AG09309 (cell line): ENCODE data around the gene RTRAF.

Experiments
- DNase-seq: peaks from one replicate; pipeline ENCODE4 v3.0.0-alpha.2; 2010; ENCODE audit warnings: low read depth
- H3K4me3 ChIP-seq: 2 replicates; pipeline ENCODE4 v1.5.1; 2011; ENCODE audit warnings: mild to moderate bottlenecking, low read depth, low read length, moderate library complexity; ENCODE audit not compliant: control insufficient read depth
- TF ChIP-seq, protein P1 (sequence below): IDR thresholded peaks from 2 replicates; pipeline ENCODE4 v1.5.1; 2011; ENCODE audit warnings: mild to moderate bottlenecking, low read depth, low read length, inconsistent platforms; ENCODE audit not compliant: insufficient read depth, control insufficient read depth; ENCODE audit errors: missing control alignments

The RTRAF gene

DNA sequence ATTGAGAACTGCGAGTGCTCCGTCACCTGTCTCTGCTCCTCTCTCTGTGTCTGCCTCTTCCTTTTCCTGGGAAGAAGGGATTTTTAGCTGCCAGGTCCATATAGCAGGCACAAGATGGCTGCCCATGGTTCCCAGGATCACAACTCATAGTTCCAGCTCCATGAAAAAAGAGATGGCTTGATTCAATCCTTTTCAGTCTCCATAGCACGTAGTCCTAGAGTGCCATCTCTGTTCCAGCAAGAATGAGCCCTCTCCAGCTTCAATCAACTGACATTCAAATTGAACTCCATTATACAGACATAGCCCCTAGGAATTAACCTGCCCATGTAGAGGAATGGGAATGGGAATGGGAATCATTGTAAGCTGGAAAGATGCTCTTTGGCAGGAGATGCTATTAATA, 34.7 kb upstream of the RTRAF start:
- TF ChIP-seq, protein P1, sequence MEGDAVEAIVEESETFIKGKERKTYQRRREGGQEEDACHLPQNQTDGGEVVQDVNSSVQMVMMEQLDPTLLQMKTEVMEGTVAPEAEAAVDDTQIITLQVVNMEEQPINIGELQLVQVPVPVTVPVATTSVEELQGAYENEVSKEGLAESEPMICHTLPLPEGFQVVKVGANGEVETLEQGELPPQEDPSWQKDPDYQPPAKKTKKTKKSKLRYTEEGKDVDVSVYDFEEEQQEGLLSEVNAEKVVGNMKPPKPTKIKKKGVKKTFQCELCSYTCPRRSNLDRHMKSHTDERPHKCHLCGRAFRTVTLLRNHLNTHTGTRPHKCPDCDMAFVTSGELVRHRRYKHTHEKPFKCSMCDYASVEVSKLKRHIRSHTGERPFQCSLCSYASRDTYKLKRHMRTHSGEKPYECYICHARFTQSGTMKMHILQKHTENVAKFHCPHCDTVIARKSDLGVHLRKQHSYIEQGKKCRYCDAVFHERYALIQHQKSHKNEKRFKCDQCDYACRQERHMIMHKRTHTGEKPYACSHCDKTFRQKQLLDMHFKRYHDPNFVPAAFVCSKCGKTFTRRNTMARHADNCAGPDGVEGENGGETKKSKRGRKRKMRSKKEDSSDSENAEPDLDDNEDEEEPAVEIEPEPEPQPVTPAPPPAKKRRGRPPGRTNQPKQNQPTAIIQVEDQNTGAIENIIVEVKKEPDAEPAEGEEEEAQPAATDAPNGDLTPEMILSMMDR = no peak
- H3K4me3 ChIP-seq = no peak overlapping the region
- no peak for DNase-seq

DNA sequence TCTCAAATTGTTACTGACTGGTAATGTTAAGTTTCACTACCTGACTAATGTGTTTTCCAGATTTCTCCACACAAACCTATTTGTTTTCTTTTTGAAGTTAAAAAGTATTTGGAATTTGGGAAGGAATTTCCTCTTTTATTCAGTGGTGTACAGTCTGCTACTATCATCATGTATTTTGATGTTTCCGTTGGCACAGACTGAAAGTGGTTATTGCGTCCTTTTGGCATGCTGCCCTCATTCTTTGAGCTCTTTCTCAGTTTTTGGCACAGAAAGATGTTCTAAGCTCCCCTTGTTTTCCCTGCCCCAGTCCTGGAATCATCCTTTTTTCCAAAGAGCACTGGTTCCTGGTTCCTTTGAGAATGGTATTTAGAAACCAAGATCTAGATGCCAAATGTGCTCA, 31.4 kb upstream of the RTRAF start:
- TF ChIP-seq, protein P1 = no peak
- H3K4me3 ChIP-seq = no peak overlapping the region
- no peak for DNase-seq

DNA sequence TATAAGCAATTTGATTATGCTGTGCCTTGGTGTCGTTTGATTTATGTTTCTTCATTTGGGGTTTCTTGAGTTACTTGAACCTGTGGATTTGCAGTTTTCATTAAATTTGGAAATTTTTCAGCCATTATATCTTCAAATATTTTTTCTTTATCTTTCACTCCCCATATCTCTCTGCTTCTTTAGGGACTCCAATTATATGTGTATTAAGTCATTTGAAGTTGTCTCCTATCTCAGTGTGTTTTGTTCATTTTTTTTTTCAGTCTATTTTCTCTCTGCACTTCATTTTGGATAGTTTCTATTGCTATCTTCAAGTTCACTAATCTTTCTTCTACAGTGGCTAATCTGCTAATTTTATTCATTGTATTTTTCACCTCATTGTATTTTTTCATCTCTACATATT, 29.4 kb upstream of the RTRAF start:
- no peak overlapping the region for H3K4me3 ChIP-seq
- DNase-seq = no peak
- TF ChIP-seq, protein P1 = no peak

DNA sequence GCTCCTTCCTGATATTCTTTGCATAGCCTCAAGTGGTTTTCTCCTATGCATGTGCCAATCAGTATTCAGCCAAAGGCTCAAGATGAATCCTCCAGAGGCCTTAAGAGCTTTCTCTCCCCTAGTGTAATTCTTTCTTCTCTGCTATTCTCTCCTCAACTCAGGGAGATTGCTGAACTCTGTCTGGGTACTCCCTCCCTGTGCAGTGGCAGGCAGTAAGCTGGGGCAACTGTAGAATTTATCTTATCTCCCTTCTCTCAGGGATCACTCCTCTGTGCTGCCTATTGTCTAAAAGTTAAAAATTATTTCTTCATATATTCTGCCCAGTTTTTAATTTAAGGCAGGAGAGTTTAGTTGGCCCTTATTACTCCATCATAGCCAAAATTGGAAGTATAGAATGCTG, 28.5 kb upstream of the RTRAF start:
- H3K4me3 ChIP-seq = no peak overlapping the region
- DNase-seq = no peak
- TF ChIP-seq, protein P1 = no peak

DNA sequence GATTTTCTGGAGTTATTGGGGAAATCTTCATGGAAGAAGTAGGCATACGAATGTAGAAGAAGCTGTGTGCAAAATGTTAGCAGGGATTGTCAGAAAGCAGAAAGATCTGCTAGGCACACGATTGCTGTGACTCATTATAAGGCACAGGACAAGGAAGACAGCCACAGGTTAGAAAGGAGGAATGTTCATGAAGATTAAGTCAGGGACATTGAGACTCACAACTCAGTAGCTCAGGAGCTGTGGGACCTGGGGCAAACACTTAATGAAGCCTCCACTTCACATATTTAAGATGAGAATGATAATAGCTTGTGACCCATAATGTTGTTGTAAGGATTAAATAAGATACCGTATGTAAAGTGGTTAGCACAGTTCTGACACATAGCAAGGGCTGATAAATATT, 26.6 kb upstream of the RTRAF start:
- DNase-seq = no peak
- no peak overlapping the region for H3K4me3 ChIP-seq
- TF ChIP-seq, protein P1 = no peak

DNA sequence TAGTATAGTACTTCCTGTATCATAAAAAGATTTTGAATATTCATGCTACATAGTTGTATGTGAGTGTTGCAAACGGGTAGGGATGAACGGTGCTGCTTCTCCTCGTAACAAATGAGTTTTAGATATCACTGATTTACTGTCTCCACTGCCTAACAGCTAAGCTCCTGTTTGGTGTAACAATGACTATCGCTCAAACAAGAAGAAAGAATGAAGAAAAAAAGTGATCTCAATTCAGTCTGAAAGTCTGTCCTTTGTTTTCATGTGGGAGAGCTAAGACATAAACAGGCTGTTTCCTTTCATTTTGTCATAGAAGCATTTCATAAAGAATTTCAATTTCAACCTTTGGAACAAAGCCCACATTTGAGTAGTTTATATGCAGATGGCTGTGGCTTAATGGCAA, 26.1 kb upstream of the RTRAF start:
- no peak for DNase-seq
- TF ChIP-seq, protein P1 = no peak
- no peak overlapping the region for H3K4me3 ChIP-seq

DNA sequence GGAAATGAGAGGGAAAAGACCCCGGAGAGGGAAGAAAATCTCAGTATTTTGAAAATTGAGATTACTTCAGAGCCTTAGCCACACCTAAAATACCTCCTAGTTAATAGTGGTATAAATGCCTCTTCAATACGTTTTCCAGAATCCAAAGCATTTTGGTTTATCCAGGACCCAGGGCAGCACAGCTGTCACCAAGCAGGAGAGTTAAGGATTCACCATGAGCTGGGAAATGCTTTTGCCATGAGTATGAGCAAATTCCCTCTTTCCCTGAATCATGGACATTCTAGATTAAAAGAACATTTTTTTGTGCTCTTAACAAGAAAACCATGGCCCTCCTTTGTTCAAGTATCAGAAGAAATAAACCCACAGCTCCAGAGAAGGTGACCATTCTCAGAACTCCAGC, 21.8 kb upstream of the RTRAF start:
- no peak overlapping the region for H3K4me3 ChIP-seq
- no peak for DNase-seq
- TF ChIP-seq, protein P1 = no peak
